NCI-H187 (cell line): ENCODE results near the gene BCL2.
"Not testable (repeated sequence)": the region's sequence is repeated elsewhere in the genome, so short reads cannot be mapped to it uniquely, and the experiment has no call there.

Experiments used
- DNase-seq, 2 experiments: peaks; one replicate each; lab custom pipeline; 2025; lab: John Stamatoyannopoulos, UW

BCL2 gene

DNA sequence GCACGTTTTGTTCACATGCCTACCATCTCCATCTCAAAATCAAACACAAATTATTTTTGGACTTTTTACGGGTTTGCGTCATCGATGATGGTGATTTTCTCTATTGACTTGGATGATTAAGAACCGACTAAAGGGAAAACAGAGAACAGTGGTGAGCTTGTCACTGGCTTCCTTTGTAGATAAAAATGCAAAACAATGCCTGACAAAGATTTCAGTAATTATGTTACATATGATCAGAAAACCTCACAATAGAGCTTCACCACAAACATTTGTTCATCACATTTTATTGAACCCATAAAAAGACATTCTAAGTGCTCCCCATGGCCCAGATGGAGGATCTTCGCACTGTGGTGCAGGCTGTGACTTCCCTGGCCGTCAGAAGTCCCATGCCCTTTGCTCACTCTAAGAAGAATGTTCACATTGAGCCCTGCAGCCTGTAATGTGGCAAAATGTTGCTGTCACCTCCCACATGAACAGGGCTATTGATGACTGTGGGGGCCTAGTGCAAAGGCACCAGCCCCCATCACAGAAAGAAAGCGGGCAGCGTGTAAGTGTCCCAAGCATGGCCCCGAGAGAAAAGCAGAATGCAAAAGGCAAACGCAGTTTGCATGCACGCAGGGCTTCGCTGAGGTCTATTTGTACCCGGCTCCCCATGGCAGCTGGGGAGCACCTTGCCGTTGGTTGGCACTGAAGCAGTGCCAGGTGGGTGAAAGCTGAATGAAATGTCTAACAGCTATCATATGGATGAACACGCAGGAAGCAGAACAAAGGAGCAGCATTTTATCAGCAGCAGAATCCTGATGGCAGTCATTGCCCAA is 60.6 kb downstream of the BCL2 start:
- DNase-seq: no peak

DNA sequence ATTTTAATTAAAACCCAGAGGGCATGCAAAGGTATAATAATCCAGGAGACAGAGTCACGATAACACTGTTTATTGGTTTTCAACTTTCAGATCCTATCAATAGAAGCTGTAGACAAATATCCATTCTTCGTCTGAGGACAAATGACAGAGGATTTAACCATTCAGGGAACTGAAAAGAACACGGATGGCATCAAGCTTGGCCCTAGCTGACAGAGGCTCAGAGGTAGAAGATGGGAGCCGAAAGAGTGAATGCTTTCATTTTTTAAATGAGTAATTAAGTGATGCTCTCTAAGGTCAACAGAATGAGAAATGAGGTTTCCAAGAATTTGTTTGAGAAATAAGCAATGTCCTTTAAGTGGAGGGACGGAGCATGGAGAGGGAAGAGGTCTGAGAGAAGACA is 62.1 kb downstream of the BCL2 start:
- DNase-seq: no peak

GRCh38 chr18:63255435-63255834 is 64.1 kb downstream of the BCL2 start:
- no peak for DNase-seq

DNA sequence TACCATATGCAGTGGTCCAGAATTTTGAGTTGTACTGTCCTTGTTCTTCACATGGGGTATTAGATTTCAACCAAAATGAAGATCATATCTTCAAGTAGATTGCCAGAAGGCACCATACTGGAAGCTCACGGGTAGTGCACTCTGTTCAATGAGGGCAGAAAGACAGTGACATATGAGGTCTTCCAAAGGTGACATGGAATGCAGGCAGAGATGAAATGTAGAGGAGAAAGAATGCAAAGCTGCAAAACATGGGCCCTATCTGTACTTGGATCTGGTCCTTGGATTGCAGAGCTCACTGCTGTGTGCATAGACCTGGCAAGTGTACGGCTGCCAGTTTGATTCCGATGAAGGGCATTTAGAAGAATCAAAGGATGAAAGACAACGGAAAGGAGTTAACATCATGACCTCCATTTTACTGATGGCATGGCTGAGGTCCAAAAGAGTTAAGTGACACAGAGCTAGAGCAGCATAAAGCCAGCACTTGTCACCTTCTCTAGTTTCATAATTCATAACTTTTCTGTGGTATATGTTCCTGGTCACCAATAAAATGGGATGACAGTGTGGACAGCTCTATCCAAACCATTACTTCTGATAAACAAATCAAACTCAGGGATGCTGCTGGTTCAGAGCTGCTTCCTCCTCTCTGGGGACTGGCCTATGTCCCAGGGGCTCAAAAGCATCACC is 64.7 kb downstream of the BCL2 start:
- DNase-seq: no peak

DNA sequence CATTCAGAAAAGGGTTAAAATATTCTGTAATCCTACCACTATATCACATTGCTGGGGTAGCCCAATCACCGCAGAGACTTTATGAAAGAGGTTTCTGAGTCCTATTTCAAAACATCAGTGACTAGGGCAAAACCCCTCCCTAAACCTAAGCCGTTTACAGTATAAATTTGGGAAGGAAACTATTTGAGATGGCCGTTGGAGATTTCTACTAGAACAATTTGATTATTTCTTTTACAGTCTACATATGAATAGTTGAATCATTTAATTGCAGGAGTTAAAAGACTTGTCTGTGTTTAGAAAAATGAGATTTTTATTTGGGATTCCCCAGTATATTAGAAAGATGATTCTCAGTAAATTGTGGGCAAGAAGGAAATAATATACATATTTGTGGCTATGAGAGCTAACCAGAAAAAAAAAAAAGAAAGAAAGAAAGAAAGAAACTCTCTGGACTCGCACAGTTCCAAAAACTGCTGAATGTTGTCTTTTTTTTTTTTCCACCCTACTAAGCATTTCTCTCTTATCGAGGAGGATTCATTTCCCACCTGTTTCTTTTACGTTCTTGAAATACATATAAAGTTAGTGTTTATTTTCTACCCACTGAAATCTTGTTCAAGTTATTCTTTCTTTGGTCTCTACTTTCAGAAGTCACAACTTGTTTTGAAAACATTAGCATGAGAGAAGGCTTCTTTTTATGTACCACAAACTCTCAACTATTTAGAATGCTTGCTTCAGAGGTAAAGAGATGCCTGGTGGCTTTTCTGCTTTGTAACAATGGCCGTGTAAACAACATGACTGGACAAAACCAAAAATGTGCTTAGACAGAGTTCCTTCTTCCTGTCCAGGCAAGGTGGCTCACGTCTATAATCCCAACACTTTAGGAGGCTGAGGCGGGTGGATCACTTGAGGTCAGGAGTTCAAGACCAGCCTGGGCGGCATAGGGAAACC is 65.9 kb downstream of the BCL2 start:
- DNase-seq: no peak

- DNase-seq: no peak
Observed at GRCh38 chr18:63253014-63253413, 66.6 kb downstream of the BCL2 start.

GRCh38 chr18:63249771-63250170 is 69.8 kb downstream of the BCL2 start:
- DNase-seq: no peak

- DNase-seq: no peak
Observed at GRCh38 chr18:63247926-63248325, 71.6 kb downstream of the BCL2 start.

DNA sequence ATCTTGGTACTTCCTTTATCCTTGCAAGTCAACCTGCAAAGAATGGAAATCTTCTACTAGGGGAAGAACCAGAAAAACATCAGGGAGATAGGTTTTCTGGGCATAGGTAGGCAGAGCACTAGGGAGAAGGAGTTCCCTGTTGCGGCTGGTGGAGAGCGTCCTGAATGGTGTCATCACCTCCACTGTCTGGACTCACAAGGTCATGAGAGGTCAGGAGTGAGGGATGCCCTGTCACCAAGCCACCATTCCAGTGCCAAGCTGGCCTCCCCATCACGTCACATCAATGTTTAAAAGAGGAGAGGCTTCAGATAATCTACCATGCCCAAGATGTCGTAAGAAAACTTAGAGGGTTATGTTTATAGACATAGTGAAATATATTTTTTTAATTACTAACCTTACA is 72.1 kb downstream of the BCL2 start:
- no peak for DNase-seq

DNA sequence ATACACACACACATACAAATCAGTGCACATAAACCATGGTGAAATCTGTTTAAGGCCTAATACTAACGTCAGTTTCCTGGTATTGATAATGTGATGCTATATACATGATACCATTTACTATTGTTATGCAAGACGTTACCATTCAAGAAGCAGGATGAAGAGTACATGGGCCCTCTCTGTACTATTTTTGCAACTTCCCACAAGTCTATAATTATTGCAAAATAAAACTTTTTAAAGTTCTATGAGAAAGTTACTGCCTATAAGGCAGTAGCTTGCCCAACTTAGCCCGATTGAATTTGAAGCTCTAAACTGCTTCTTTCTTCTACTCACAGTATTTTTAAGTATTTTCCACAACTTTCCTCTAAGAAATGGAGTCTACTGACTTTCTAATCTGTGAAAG is 74.0 kb downstream of the BCL2 start:
- DNase-seq: no peak

GRCh38 chr18:63244607-63245006 is 75.0 kb downstream of the BCL2 start:
- DNase-seq: no peak

DNA sequence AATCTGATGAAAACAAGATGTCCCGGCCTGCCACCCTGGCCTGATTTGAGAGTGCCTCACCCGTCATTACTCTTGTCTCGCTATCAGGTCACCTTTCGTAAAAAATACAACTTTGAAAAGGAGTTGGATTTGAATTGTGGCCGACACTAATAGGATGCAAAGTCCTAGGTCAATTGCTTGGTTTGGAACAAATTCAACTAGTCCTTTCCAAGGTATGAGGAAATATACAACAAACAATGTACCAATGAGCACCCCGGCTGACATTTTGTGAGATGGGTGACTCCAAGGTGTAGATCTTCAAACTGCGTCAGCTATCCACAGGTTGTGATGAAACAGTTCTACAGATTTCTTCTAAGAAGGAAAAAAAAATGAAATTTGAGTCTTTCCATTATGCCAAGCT is 77.8 kb downstream of the BCL2 start:
- DNase-seq: no peak

DNA sequence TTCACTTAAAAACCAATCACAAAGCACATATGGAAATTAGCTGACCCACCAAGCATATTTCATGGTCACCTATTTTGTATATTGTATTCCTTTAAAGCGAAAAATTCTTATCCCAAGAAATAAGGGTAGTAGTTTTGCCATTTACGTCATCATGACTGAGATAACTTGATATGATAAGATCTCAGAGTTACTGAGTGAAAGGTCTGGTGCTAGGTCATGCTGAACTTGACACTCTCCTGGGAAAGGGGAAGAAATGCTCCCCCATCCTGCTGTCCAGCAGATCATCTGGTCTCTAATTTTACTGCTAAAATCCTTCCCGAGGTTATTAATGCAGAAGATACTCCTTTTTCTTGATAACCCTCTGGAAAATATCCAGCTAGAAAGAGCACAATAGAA is 78.3 kb downstream of the BCL2 start:
- no peak for DNase-seq

- DNase-seq: no peak
Observed at GRCh38 chr18:63240531-63241316, 78.8 kb downstream of the BCL2 start.

GRCh38 chr18:63238693-63239075 is 80.9 kb downstream of the BCL2 start:
- no peak for DNase-seq

- DNase-seq: no peak
Observed at GRCh38 chr18:63237881-63238692, 81.5 kb downstream of the BCL2 start.

- DNase-seq: no peak
Observed at GRCh38 chr18:63236921-63237846, 82.4 kb downstream of the BCL2 start.

GRCh38 chr18:63236406-63236805 is 83.2 kb downstream of the BCL2 start:
- DNase-seq: no peak

DNA sequence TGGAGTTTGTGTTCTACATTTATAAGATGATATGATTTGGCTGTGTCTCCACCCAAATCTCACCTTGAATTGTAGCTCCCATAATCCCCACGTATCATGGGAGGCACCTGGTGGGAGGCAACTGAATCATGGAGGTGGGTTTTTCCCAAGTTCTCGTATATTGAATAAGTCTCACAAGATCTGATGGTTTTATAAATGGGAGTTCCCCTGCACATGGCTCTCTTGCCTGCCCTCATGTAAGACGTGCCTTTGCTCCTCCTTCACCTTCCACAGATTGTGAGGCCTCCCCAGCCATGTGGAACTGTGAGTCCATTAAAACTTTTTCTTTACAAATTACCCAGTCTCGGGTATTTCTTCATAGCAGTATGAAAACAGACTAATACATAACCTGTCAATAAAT is 83.6 kb downstream of the BCL2 start:
- DNase-seq: not testable (repeated sequence)

- no peak for DNase-seq
Observed at GRCh38 chr18:63234841-63235240, 84.7 kb downstream of the BCL2 start.
